ENCODE measurements around the gene CEP85.

Gene CEP85

GRCh38 chr1:26293911-26294463, 60.0 kb downstream of the CEP85 start:
- TF ChIP-seq EZH2phosphoT487 (IDR thresholded peaks at IDR 0.05; ENCODE audit: low read depth) (no peak), CTCF (IDR thresholded peaks at IDR 0.05; ENCODE audit: low read depth, low read length) (no peak)
- peaks cover 22% of the 10 kb centered on the region for H3K4me1 ChIP-seq (ENCODE audit: low read length)
- no peaks in the 10 kb centered on the region for H3K79me2 ChIP-seq (ENCODE audit: low read length)
- no peak overlapping the region for H2AFZ ChIP-seq (ENCODE audit: low read depth, low read length)
- peaks cover 10% of the 10 kb centered on the region; the same call in 1 of the 2 replicates for H3K9me3 ChIP-seq (ENCODE audit: insufficient read depth, low read length)
- H3K4me3 ChIP-seq (ENCODE audit: low read length) = no peak overlapping the region
- H3K9ac ChIP-seq (ENCODE audit: low read length) = no peak overlapping the region
- no peak overlapping the region for H3K27ac ChIP-seq (ENCODE audit: low read length)
- no peaks in the 10 kb centered on the region for H4K20me1 ChIP-seq (ENCODE audit: insufficient read depth, low read length)
- H3K27me3 ChIP-seq (ENCODE audit: low read depth, low read length) = no peaks in the 10 kb centered on the region
- H3K4me2 ChIP-seq (ENCODE audit: low read length) = no peak overlapping the region
- H3K36me3 ChIP-seq (replicated peaks; ENCODE audit: low read depth, low read length) = no peaks in the 10 kb centered on the region

GRCh38 chr1:26295194-26296138, 61.5 kb downstream of the CEP85 start:
- no peak overlapping the region for H3K4me2 ChIP-seq (ENCODE audit: low read length)
- H2AFZ ChIP-seq (ENCODE audit: low read depth, low read length) = no peak overlapping the region
- no peak overlapping the region for H3K4me3 ChIP-seq (ENCODE audit: low read length)
- H3K36me3 ChIP-seq (replicated peaks; ENCODE audit: low read depth, low read length) = no peaks in the 10 kb centered on the region
- peaks cover under 1% of the 10 kb centered on the region; the same call in 1 of the 2 replicates for H3K9me3 ChIP-seq (ENCODE audit: insufficient read depth, low read length)
- H3K27me3 ChIP-seq (ENCODE audit: low read depth, low read length) = no peaks in the 10 kb centered on the region
- TF ChIP-seq EZH2phosphoT487 (IDR thresholded peaks at IDR 0.05; ENCODE audit: low read depth) (no peak), CTCF (IDR thresholded peaks at IDR 0.05; ENCODE audit: low read depth, low read length) (no peak)
- H3K9ac ChIP-seq (ENCODE audit: low read length) = no peak overlapping the region
- H4K20me1 ChIP-seq (ENCODE audit: insufficient read depth, low read length) = no peaks in the 10 kb centered on the region
- peaks cover 8% of the 10 kb centered on the region for H3K4me1 ChIP-seq (ENCODE audit: low read length)
- H3K79me2 ChIP-seq (ENCODE audit: low read length) = no peaks in the 10 kb centered on the region
- H3K27ac ChIP-seq (ENCODE audit: low read length) = no peak overlapping the region

GRCh38 chr1:26296340-26297056, 62.5 kb downstream of the CEP85 start:
- no peak overlapping the region for H3K9ac ChIP-seq (ENCODE audit: low read length)

More at GRCh38 chr1:26296340-26297056, 62.5 kb downstream of the CEP85 start:
- no peaks in the 10 kb centered on the region for H3K9me3 ChIP-seq (ENCODE audit: insufficient read depth, low read length)
- no peak overlapping the region for H2AFZ ChIP-seq (ENCODE audit: low read depth, low read length)
- H3K4me1 ChIP-seq (ENCODE audit: low read length) = no peaks in the 10 kb centered on the region
- no peaks in the 10 kb centered on the region for H4K20me1 ChIP-seq (ENCODE audit: insufficient read depth, low read length)
- no peak for TF ChIP-seq EZH2phosphoT487 (IDR thresholded peaks at IDR 0.05; ENCODE audit: low read depth)
- no peak for TF ChIP-seq CTCF (IDR thresholded peaks at IDR 0.05; ENCODE audit: low read depth, low read length)
- H3K36me3 ChIP-seq (replicated peaks; ENCODE audit: low read depth, low read length) = no peaks in the 10 kb centered on the region
- H3K27ac ChIP-seq (ENCODE audit: low read length) = no peak overlapping the region
- H3K4me2 ChIP-seq (ENCODE audit: low read length) = no peak overlapping the region
- no peaks in the 10 kb centered on the region for H3K27me3 ChIP-seq (ENCODE audit: low read depth, low read length)
- H3K4me3 ChIP-seq (ENCODE audit: low read length) = no peak overlapping the region
- H3K79me2 ChIP-seq (ENCODE audit: low read length) = no peaks in the 10 kb centered on the region

All from OCI-LY3 (cell line).